Activated CD4-positive, alpha-beta T cell treated with anti-CD3 and anti-CD28 coated beads, Interleukin-2, amount 10 ng/mL, durations not matched to agents 7 days and 5 days (primary cell): ENCODE data around the gene KMT5B. TPM values are rescaled to one million over a fixed set of nuclear protein-coding genes. Genes with fewer than 3 reads are reported as not detected.

Experiments
- CTCF ChIA-PET: fragments of 350-600 bp; sonication (Branson Sonifier 250); formaldehyde crosslinking; loops from one replicate; lab custom pipeline; 2021; ENCODE audit warnings: antibody characterized with exemption; lab: Charles Lee
- POLR2A ChIA-PET: fragments of 350-600 bp; sonication (Branson Sonifier 250); formaldehyde crosslinking; loops from one replicate; lab custom pipeline; 2021; ENCODE audit warnings: antibody characterized with exemption; lab: Charles Lee
- DNase-seq: peaks from one replicate; pipeline ENCODE4 v3.0.0-alpha.2; 2020
- H3K27ac Mint-ChIP-seq: one replicate; pipeline ENCODE4 v1.8.0; 2021; ENCODE audit warnings: mild to moderate bottlenecking, moderate library complexity, mixed read lengths
- H3K27me3 Mint-ChIP-seq: one replicate; pipeline ENCODE4 v1.8.0; 2021; ENCODE audit warnings: mixed read lengths
- H3K36me3 Mint-ChIP-seq: one replicate; pipeline ENCODE4 v1.8.0; 2021; ENCODE audit warnings: low read depth, mixed read lengths
- H3K4me1 Mint-ChIP-seq: one replicate; pipeline ENCODE4 v1.8.0; 2021; ENCODE audit warnings: mixed read lengths
- H3K4me3 Mint-ChIP-seq: one replicate; pipeline ENCODE4 v1.8.0; 2021; ENCODE audit warnings: mild to moderate bottlenecking, moderate library complexity, mixed read lengths
- H3K9me3 Mint-ChIP-seq: one replicate; pipeline ENCODE4 v1.8.0; 2021; ENCODE audit warnings: mixed read lengths
- total RNA-seq, 2 experiments: library from RNA; stranded (reverse); gene quantifications; one replicate each; pipeline ENCODE4 v1.2.3, GENCODE V29; 2021

The KMT5B gene
- total RNA-seq, 2 experiments from 2014 or later: 28.1 to 28.5 TPM

DNA sequence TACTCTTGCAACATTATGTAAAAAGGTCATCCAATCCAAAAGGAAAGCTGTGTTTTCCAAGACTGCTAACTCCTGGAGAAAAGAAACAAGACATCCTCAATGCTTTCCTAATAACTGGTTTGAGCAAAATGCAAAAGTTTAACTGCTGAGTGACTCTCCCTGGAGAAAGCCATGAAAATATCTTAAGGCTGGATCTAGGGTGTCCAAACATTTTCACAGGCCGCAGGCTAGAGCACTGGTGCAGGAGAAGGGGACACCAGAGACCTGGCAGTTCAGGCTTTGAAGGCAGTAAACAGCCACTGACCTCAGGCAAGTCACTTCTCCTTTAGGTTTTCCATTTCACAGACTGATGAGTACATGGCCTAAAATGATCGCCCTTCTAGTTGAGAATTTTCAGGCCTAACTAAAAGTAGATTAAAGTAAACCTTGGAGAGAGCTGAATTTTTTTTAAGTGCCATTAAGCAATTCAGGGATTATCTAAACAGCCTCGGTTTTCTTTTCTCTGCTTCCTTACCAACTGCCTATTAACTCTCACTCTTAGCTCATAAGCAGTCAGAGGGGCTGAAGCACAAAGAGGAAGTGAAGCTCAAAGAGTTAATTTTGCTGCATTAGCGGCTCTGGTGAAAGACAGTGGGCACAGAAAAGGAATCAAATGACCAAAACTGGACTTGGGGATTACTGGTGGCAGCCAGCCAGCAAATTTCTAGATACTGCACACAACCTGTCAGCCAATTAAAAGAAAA, 94.2 kb downstream of the KMT5B start:
- Mint-ChIP-seq H3K9me3 (no peaks in the 10 kb centered on the region), H3K36me3 (no peaks in the 10 kb centered on the region), H3K4me1 (peaks cover 21% of the 10 kb centered on the region), H3K4me3 (no peak overlapping the region), H3K27me3 (no peaks in the 10 kb centered on the region), H3K27ac (no peak overlapping the region)
- ChIA-PET POLR2A (interaction anchor here (0.6 to 0.7 kb wide), 2 partner anchors 72 to 79 kb away, joined by 3 to 9 read pairs; no protein-coding TSS in a partner anchor), CTCF (no interaction called here)
- DNase-seq: no peak

DNA sequence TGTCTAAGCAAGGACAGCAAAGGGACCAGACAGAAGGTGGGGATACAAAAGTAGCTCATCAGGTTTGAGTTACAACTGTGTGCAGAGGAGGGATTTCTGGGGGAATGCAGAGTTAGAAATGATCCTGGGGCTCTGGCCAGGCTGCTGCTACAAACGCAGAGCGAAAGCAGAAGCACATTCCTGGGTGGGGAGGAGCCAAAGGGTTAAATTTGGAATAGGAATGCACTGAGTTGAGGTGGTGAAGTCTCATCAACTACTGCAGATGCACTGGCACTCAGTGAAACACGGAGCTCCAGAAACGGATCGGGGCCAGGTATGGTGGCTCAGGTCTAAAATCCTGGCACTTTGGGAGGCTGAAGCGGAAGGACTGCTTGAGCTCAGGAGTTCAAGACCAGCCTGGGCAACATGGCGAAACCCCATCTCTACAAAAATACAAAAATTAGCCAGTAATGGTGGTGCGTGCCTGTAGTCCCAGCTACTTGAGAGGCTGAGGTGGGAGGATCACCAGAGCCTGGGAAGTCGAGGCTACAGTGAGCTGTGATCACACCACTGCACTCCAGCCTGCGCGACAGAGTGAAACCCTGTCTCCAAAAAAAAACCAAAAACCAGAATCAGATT, 95.1 kb downstream of the KMT5B start:
- Mint-ChIP-seq H3K27me3 (no peaks in the 10 kb centered on the region), H3K4me1 (peaks cover 20% of the 10 kb centered on the region), H3K27ac (no peak overlapping the region), H3K36me3 (no peaks in the 10 kb centered on the region), H3K9me3 (no peaks in the 10 kb centered on the region), H3K4me3 (no peak overlapping the region)
- ChIA-PET CTCF (interaction anchor here (0.6 kb wide), 1 partner anchor 71 kb away, joined by 3 read pairs; no protein-coding TSS in a partner anchor), POLR2A (interaction anchor here (0.6 to 0.7 kb wide), 2 partner anchors 71 to 80 kb away, joined by 3 to 9 read pairs; no protein-coding TSS in a partner anchor)
- DNase-seq: no peak

DNA sequence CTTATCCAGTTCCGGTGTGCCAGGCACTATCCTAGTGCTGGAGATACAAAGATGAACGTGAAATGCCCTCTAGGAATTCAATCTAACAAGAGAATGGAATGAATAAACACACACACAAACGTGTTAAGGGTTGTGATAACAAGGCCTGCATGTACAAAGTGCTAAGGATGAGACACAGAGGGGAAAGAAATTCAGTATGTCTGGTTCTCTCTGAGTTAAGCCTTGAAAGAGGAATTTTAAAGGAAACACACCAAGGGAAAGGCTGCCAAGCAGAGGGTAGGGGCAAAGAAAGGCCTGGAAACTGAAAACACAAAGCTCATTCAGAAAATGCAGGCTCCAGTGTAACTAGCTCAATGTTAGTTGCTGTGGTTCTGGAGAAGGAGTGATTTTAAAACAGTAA, 96.1 kb downstream of the KMT5B start:
- H3K36me3 Mint-ChIP-seq: no peaks in the 10 kb centered on the region
- CTCF ChIA-PET: interaction anchor here (0.6 kb wide), 1 partner anchor 586 kb away, joined by 3 read pairs; no protein-coding TSS in a partner anchor
- POLR2A ChIA-PET: no interaction called here

DNA sequence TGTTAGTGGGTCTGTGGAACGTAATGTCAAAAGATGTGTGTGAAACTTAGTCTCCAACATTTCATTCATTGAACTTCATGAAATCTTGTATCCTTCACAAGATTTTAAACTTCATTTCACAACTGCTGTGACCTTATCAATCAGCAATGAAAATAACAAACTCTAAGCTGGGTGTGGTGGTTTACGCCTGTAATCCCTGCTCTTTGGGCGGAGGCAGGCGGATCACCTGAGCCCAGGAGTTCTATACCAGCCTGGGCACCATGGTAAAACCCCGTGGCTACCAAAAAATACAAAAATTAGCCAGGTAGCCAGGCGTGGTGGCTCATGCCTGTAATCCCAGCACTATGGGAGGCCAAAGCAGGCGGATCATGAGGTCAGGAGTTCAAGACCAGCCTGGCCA, 97.0 kb downstream of the KMT5B start:
- H3K36me3 Mint-ChIP-seq: no peaks in the 10 kb centered on the region
- no peak overlapping the region for H3K4me3 Mint-ChIP-seq
- DNase-seq: no peak
- H3K27ac Mint-ChIP-seq: no peak overlapping the region
- no peaks in the 10 kb centered on the region for H3K27me3 Mint-ChIP-seq
- CTCF ChIA-PET: no interaction called here
- peaks cover 11% of the 10 kb centered on the region for H3K4me1 Mint-ChIP-seq
- POLR2A ChIA-PET: no interaction called here
- no peaks in the 10 kb centered on the region for H3K9me3 Mint-ChIP-seq

More for the DNA sequence above, 96.1 kb downstream of the KMT5B start:
- Mint-ChIP-seq H3K27ac (no peak overlapping the region), H3K9me3 (no peaks in the 10 kb centered on the region), H3K27me3 (no peaks in the 10 kb centered on the region), H3K4me3 (no peak overlapping the region), H3K4me1 (peaks cover 14% of the 10 kb centered on the region)
- no peak for DNase-seq

DNA sequence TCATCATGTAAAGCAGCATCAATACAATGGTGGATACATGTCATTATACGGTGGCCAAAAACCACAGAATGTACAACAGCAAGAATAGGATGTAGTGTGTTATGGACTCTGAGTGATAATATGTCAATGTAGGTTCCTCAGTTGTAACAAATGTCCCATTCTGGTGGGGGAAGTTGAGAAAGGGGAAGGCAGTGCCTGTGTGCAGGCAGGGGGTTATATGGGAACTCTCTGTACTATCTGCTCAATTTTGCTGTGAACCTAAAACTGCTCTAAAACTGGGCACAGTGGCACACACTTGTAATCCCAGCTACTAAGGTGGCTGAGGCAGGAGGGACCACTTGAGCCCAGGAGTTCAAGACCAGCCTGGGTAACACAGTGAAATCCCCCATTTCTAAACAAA, 97.8 kb downstream of the KMT5B start:
- no peaks in the 10 kb centered on the region for H3K27me3 Mint-ChIP-seq
- ChIA-PET CTCF (interaction anchor here (0.6 kb wide), 2 partner anchors 11 to 732 kb away, joined by 3 read pairs; no protein-coding TSS in a partner anchor), POLR2A (no interaction called here)
- H3K36me3 Mint-ChIP-seq: no peaks in the 10 kb centered on the region
- H3K4me1 Mint-ChIP-seq: peaks cover 10% of the 10 kb centered on the region
- no peak overlapping the region for H3K4me3 Mint-ChIP-seq
- no peak for DNase-seq
- H3K27ac Mint-ChIP-seq: no peak overlapping the region
- H3K9me3 Mint-ChIP-seq: no peaks in the 10 kb centered on the region

DNA sequence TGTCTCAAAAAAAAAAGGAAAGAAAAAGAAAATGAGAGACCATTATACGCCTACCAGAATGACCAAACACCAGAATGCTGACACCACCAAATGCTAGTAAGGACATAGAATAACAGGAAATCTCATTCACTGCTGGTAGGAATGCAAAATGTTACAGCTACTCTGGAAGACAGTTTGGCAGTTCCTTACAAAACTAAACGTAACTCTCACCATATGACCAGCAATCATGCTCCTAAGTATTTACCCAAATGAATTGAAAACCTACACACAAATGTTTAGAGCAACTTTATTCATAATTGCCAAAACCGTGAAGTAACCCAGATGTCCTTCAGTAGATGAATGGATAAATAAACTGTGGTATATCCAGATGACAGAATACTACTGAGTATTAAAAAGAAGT, 99.1 kb downstream of the KMT5B start:
- Mint-ChIP-seq H3K9me3 (no peaks in the 10 kb centered on the region), H3K27me3 (no peaks in the 10 kb centered on the region), H3K27ac (no peak overlapping the region), H3K4me1 (peaks cover 5% of the 10 kb centered on the region), H3K36me3 (no peaks in the 10 kb centered on the region), H3K4me3 (no peak overlapping the region)
- no peak for DNase-seq
- POLR2A ChIA-PET: interaction anchor here (0.6 kb wide), 1 partner anchor 9 kb away, joined by 3 read pairs; no protein-coding TSS in a partner anchor
- CTCF ChIA-PET: no interaction called here

DNA sequence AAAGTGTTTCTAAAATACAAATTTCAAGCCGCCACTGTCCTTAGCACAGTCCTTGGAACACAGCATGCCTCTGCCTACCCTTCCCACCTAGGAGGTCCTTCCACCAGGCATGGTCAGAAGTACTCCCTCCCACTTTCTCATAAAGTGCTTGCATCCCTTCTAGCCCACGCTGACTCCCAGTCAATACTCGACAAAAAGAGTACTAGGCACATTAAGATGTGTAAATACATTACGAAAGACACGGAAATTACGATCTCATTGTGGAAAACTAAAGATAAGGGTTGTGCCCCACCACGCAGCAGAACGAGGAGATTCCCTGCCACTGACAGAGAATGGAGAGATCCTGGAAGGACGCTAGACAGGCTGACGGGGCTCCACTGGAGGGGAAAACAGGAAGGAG, 105.4 kb downstream of the KMT5B start:
- Mint-ChIP-seq H3K4me3 (no peak overlapping the region), H3K27me3 (no peaks in the 10 kb centered on the region), H3K36me3 (no peaks in the 10 kb centered on the region), H3K27ac (no peak overlapping the region), H3K4me1 (no peaks in the 10 kb centered on the region), H3K9me3 (no peaks in the 10 kb centered on the region)
- POLR2A ChIA-PET: no interaction called here
- DNase-seq: no peak
- CTCF ChIA-PET: no interaction called here

DNA sequence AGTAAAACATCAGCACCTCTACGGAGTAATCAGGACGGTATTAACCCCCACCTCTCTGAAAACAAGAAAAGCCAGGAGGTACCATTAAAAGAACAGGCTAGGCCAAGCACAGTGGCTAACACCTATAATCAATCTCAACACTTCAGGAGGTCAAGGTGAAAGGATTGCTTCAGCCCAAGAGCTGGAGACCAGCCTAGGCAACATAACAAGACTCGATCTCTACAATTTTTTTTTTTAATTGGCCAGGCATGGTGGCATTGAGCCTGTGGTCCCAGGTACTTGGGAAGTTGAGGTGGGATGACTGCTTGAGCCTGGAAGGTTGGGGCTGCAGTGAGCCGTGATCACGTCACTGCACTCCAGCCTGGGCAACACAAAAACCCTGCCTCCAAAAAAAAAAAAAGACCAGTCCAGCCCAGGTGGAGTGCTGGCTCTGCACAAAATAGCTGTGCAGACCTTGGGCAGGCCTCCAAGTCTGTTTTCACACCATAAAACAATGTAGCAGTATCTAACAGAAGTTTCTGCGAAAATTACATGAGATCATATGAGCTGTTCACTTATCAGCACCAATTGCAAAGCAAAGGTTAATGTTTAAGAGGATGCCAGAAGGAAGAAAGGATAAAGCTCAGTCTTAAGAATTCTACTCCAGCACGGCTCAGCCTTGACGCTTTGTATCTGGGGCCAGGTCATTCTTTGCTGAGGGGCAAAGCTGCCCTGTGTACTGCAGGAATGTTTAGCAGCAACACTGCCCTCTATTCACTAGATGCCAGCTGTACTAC, 106.7 kb downstream of the KMT5B start:
- Mint-ChIP-seq H3K36me3 (no peaks in the 10 kb centered on the region), H3K9me3 (no peaks in the 10 kb centered on the region), H3K27ac (no peak overlapping the region), H3K4me3 (no peak overlapping the region), H3K27me3 (no peaks in the 10 kb centered on the region), H3K4me1 (no peaks in the 10 kb centered on the region)
- ChIA-PET POLR2A (no interaction called here), CTCF (interaction anchor here (0.6 kb wide), 1 partner anchor 27 kb away, joined by 3 read pairs; no protein-coding TSS in a partner anchor)
- DNase-seq: no peak

Other genes starting within 250 kb of the KMT5B start
- gene UNC93B1, start 209.2 kb downstream of the KMT5B start, total RNA-seq: 10 to 100 TPM; 32.6 to 34.3 TPM
- gene ALDH3B1, start 203.0 kb downstream of the KMT5B start, total RNA-seq: under 1 TPM in 1 of 2 experiments, not detected in 1; 0.15 TPM
- gene NDUFS8, start 182.6 kb downstream of the KMT5B start, total RNA-seq: 100 to 1,000 TPM; 116 to 138 TPM
- 100 to 1,000 TPM; 286 to 316 TPM for gene TCIRG1, start 174.3 kb downstream of the KMT5B start, total RNA-seq
- gene CHKA, start 91.9 kb downstream of the KMT5B start, total RNA-seq: 1 to 10 TPM; 4.5 to 6.3 TPM
- gene C11orf24, start 58.7 kb upstream of the KMT5B start, total RNA-seq: 10 to 100 TPM; 20.0 to 25.2 TPM
- 10 to 100 TPM; 32.2 to 32.7 TPM for gene LRP5, start 99.3 kb upstream of the KMT5B start, total RNA-seq
- gene PPP6R3, start 247.5 kb upstream of the KMT5B start, total RNA-seq: 100 to 1,000 TPM; 114 to 124 TPM